SJSA1 (cell line): ENCODE measurements around the gene SBNO1. TPM values are rescaled to one million over a fixed set of nuclear protein-coding genes. Genes with fewer than 3 reads are reported as not detected.

Source experiments
- DNase-seq, 2 experiments: peaks; one replicate each; pipeline ENCODE4 v3.0.0-alpha.2; 2015 to 2020; ENCODE audit warnings: low spot score in 2 of 2, low read depth in 1 of 2
- H3K27ac ChIP-seq: fragments of 250-450 bp; sonication (Bioruptor Pico); 2 replicates; pipeline ENCODE4 v1.5.1; 2020; ENCODE audit warnings: mild to moderate bottlenecking, moderate library complexity
- H3K27me3 ChIP-seq: fragments of 250-450 bp; sonication (Bioruptor Pico); replicated peaks from 2 replicates; pipeline ENCODE4 v1.5.1; 2020; ENCODE audit warnings: mild to moderate bottlenecking, moderate library complexity
- H3K36me3 ChIP-seq: fragments of 250-450 bp; sonication (Bioruptor Pico); 2 replicates; pipeline ENCODE4 v1.5.1; 2020; ENCODE audit warnings: mild to moderate bottlenecking
- H3K4me1 ChIP-seq: fragments of 250-450 bp; sonication (Bioruptor Pico); replicated peaks from 2 replicates; pipeline ENCODE4 v1.6.1; 2021; ENCODE audit warnings: mild to moderate bottlenecking
- H3K4me3 ChIP-seq: fragments of 250-450 bp; sonication (Bioruptor Pico); 2 replicates; pipeline ENCODE4 v1.5.1; 2020; ENCODE audit warnings: mild to moderate bottlenecking
- H3K9me3 ChIP-seq: fragments of 250-450 bp; sonication (Bioruptor Pico); replicated peaks from 2 replicates; pipeline ENCODE4 v1.5.1; 2020; ENCODE audit warnings: mild to moderate bottlenecking
- total RNA-seq: library from RNA; depleted of rRNA; stranded (reverse); fragments of >200 nt; shearing (Covaris generic); gene quantifications from 2 replicates; pipeline ENCODE4 v1.2.3, GENCODE V29; 2014

SBNO1 gene
- total RNA-seq, 1 experiment from 2014 or later: 19.2 TPM

- H3K27me3 ChIP-seq: no peaks in the 10 kb centered on the region
- peaks cover 5% of the 10 kb centered on the region; the same call in 1 of the 2 replicates for H3K36me3 ChIP-seq
- no peak overlapping the region for H3K27ac ChIP-seq
- DNase-seq: no peak
- H3K4me3 ChIP-seq: no peak overlapping the region
- no peaks in the 10 kb centered on the region for H3K4me1 ChIP-seq
- H3K9me3 ChIP-seq: no peaks in the 10 kb centered on the region
These were observed 77.8 kb downstream of the SBNO1 start for GRCh38 chr12:123286652-123287373.

DNA sequence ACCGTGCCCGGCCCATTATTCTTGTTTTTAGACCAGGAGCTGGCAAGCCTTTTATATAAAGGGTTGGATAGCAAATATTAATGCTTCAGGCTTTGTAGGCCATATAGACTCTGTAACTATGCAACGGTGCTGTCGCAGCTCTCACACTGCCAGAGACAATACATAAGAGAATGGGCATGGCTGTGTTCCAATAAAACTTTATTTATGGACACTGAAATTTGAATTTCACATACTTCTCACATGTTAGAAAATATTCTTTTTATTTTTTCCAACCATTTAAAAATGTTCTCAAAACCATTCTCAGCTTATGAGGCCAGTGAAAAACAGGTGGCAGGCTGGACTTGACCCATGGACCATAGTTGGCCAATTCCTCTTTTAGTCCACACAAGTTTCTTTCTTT, 80.0 kb downstream of the SBNO1 start:
- Histone ChIP-seq H3K4me3 (no peak overlapping the region), H3K9me3 (no peaks in the 10 kb centered on the region), H3K4me1 (no peaks in the 10 kb centered on the region), H3K36me3 (no peaks in the 10 kb centered on the region), H3K27me3 (no peaks in the 10 kb centered on the region), H3K27ac (no peak overlapping the region)
- no peak for DNase-seq

DNA sequence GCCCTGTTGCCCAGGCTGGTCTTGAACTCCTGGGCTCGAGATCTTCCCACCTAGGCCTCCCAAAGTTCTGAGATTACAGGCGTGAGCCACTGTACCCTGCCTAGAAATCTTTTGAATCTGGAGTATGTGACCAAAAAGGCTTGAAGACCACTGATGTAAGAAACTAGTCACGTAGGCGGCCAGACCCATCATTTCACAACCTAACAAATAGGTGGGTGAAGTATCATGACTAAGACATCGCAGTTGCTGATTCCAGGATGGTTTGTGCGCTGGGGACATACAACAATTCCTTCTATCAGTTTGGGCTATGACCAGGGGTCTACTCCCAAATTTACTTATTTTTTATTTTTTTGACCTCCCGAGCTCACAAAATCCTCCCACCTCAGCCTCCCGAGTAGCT, 81.2 kb downstream of the SBNO1 start:
- Histone ChIP-seq H3K4me3 (no peak overlapping the region), H3K36me3 (no peaks in the 10 kb centered on the region), H3K4me1 (no peaks in the 10 kb centered on the region), H3K9me3 (no peaks in the 10 kb centered on the region), H3K27ac (no peak overlapping the region), H3K27me3 (no peaks in the 10 kb centered on the region)
- DNase-seq: no peak

GRCh38 chr12:123282111-123282510, 82.5 kb downstream of the SBNO1 start:
- no peaks in the 10 kb centered on the region for H3K36me3 ChIP-seq
- H3K27ac ChIP-seq: no peak overlapping the region
- H3K4me1 ChIP-seq: no peaks in the 10 kb centered on the region
- no peaks in the 10 kb centered on the region for H3K27me3 ChIP-seq
- DNase-seq: no peak
- no peak overlapping the region for H3K4me3 ChIP-seq
- H3K9me3 ChIP-seq: no peaks in the 10 kb centered on the region

DNA sequence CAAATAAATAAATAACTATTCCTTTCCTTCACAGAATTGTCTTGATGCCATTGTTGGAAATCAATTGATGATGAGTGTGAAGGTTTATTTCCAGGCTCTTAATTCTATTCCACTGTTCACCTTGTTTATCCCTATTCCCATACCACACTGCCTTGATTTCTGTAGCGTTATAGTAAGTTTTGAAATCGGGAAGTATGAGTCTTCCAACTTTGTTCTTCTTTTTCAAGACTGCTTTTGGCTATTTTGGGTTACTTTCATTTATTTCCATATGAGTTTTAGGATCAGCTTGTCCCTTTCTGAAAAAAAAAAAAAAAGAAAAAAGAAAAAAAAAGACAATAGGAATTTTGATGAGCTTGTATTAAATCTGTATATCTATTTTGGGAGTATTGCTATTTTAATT, 83.7 kb downstream of the SBNO1 start:
- Histone ChIP-seq H3K27me3 (no peaks in the 10 kb centered on the region), H3K4me1 (no peaks in the 10 kb centered on the region), H3K9me3 (no peaks in the 10 kb centered on the region), H3K4me3 (no peak overlapping the region), H3K36me3 (no peaks in the 10 kb centered on the region), H3K27ac (no peak overlapping the region)
- no peak for DNase-seq

GRCh38 chr12:123278101-123278627, 86.5 kb downstream of the SBNO1 start:
- no peak overlapping the region for H3K27ac ChIP-seq
- no peak for DNase-seq
- no peaks in the 10 kb centered on the region for H3K27me3 ChIP-seq
- H3K4me3 ChIP-seq: no peak overlapping the region
- no peaks in the 10 kb centered on the region for H3K4me1 ChIP-seq
- H3K36me3 ChIP-seq: no peaks in the 10 kb centered on the region
- no peaks in the 10 kb centered on the region for H3K9me3 ChIP-seq

DNA sequence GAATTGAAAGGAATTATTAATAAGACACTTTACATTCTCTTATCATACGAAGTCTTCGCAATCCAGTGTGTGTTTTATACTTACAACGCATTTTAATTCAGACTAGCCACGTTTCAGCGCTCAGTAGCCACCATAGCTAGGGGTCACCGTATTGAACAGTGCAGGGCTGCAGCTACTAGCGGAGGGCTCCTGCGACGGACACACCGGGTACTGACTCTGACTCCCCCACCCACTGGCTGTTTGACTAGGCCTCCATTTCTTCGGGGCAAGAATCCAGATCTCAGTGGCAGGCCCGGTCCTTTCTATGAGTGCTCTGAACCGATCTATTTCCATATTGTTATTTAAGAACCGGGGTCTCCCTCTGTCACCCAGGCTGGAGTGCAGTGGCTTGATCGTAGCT, 91.5 kb downstream of the SBNO1 start:
- no peak for DNase-seq
- Histone ChIP-seq H3K9me3 (no peaks in the 10 kb centered on the region), H3K4me3 (no peak overlapping the region), H3K27ac (no peak overlapping the region), H3K27me3 (no peaks in the 10 kb centered on the region), H3K4me1 (peaks cover 11% of the 10 kb centered on the region), H3K36me3 (peaks cover 9% of the 10 kb centered on the region; the same call in 1 of the 2 replicates)

GRCh38 chr12:123271001-123271668, 93.5 kb downstream of the SBNO1 start:
- peak in 1 of 2 experiments; percentile 69 for DNase-seq
- peak overlapping the region; percentile 90 for H3K4me3 ChIP-seq

GRCh38 chr12:123270214-123271000, 94.2 kb downstream of the SBNO1 start:
- DNase-seq: peak in 1 of 2 experiments; percentile 33
- Histone ChIP-seq H3K4me1 (peaks cover 11% of the 10 kb centered on the region), H3K27ac (no peak overlapping the region), H3K4me3 (peak overlapping the region; percentile 90), H3K36me3 (peaks cover 27% of the 10 kb centered on the region), H3K9me3 (no peaks in the 10 kb centered on the region), H3K27me3 (no peaks in the 10 kb centered on the region)

More at GRCh38 chr12:123271001-123271668, 93.5 kb downstream of the SBNO1 start:
- H3K4me1 ChIP-seq: peaks cover 11% of the 10 kb centered on the region
- H3K9me3 ChIP-seq: no peaks in the 10 kb centered on the region
- H3K36me3 ChIP-seq: peaks cover 21% of the 10 kb centered on the region
- no peak overlapping the region for H3K27ac ChIP-seq
- no peaks in the 10 kb centered on the region for H3K27me3 ChIP-seq

DNA sequence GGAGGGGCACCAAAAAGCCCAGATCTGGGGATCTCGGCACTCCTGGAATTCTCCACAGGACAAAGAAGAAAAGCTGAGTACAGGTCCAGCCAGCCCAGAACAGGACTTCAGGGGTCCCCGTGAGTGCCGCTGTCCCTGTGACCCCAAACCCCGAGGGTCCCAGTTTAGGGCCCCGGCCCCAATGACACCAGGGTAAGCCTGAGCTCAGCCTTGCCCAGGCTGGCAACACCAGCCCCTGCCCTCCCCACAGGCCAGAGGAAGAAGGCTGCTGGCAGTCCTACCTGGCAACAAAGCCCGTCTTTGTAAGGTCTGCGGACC, 94.8 kb downstream of the SBNO1 start:
- Histone ChIP-seq H3K27me3 (no peaks in the 10 kb centered on the region), H3K4me1 (peaks cover 11% of the 10 kb centered on the region), H3K9me3 (no peaks in the 10 kb centered on the region)

DNA sequence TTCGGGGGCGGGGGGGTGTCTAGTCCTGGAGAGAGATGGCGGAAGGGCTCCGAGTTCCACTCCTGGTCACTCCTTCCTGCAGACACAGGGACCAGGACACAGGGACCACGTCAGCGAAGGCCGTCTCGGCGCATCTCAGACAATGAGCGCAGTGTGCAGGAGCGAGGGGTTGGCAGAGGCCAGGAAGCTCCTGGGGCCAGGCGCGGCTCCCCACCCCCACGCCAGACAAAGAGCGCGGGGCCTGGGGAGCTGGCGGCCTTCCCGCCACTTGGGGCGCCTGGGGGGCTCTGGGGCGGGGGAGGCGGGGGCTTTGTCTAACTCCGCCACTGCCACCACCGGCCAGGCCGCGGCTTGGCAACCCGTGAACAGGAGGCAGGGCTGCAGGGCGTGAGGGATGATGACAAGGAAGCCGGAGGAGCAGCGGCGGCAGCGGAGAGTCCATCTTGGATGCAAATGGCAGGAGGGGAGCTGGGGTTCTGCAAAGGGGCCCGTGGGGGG, 95.2 kb downstream of the SBNO1 start:
- H3K27ac ChIP-seq: no peak overlapping the region
- peak in 1 of 2 experiments; percentile 55 for DNase-seq
- H3K9me3 ChIP-seq: no peaks in the 10 kb centered on the region

More for the DNA sequence above, 94.8 kb downstream of the SBNO1 start:
- H3K36me3 ChIP-seq: peaks cover 30% of the 10 kb centered on the region
- peak overlapping the region; percentile 90 for H3K4me3 ChIP-seq
- no peak overlapping the region for H3K27ac ChIP-seq
- no peak for DNase-seq

GRCh38 chr12:123268850-123269249, 95.8 kb downstream of the SBNO1 start:
- Histone ChIP-seq H3K27me3 (no peaks in the 10 kb centered on the region), H3K4me1 (peaks cover 11% of the 10 kb centered on the region), H3K36me3 (peaks cover 34% of the 10 kb centered on the region), H3K27ac (no peak overlapping the region), H3K4me3 (no peak overlapping the region), H3K9me3 (no peaks in the 10 kb centered on the region)
- DNase-seq: no peak

More for the DNA sequence above, 95.2 kb downstream of the SBNO1 start:
- peak overlapping the region; percentile 90 for H3K4me3 ChIP-seq
- no peaks in the 10 kb centered on the region for H3K27me3 ChIP-seq
- peaks cover 11% of the 10 kb centered on the region for H3K4me1 ChIP-seq
- peaks cover 34% of the 10 kb centered on the region for H3K36me3 ChIP-seq

DNA sequence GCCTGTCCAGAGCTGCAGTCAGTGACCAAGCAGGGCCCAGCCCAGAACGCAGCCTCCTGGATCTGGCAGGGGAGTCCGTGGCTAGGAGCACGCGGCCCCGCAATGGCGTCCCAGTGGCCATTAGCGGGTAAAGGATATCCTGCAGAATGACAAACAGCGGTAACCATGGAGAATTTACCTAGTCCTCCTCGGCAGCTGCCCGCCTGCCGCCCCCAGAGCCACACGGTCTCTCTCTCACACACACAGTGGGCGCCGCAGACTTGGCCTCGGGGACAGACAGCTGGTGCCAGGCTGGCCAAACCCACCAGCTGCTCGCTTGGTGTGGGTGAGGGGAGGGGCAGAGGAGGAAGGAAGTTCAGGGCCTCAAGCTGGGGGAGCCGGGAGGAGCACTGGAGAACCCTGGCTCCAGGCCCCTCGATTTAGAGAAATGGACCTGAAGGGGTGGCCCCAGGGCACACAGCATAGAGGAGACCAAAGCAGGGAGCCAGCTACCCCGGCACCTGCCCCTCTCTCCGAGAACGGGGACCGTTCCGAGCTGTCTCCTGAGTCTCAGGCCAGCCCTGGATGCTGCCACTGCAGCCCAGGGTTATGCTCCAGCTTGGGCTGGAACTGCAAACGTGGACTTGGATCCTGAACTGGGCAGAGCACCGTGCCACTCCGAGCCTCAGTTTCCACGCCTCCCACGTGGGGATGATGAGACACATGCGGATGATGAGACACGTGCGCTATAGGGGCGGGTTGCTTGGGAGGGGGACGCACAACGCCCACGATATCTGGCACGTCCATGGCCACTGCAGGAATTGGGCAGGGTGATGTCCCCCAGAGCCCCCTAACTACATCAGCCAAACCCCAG, 96.4 kb downstream of the SBNO1 start:
- Histone ChIP-seq H3K9me3 (no peaks in the 10 kb centered on the region), H3K4me3 (no peak overlapping the region), H3K27ac (no peak overlapping the region), H3K4me1 (peaks cover 11% of the 10 kb centered on the region), H3K36me3 (peaks cover 40% of the 10 kb centered on the region), H3K27me3 (no peaks in the 10 kb centered on the region)
- no peak for DNase-seq
